Neural cell (in vitro differentiated cells): ENCODE measurements around the gene BTD. TPM values are rescaled to one million over a fixed set of nuclear protein-coding genes. Genes with fewer than 3 reads are reported as not detected.
"Not testable (repeated sequence)": the region's sequence is repeated elsewhere in the genome, so short reads cannot be mapped to it uniquely, and the experiment has no call there.

Experiments used
- H2AFZ ChIP-seq: fragments of 200-600, 300-800 bp; sonication (generic), shearing (Covaris generic); 2 replicates; pipeline ENCODE4 v1.6.0; 2014; ENCODE audit warnings: low read depth, mild to moderate bottlenecking, antibody characterized with exemption, low read length, moderate library complexity
- H3F3A ChIP-seq: fragments of 200-600 bp; shearing (Covaris generic); 2 replicates; pipeline ENCODE4 v1.6.1; 2016; ENCODE audit warnings: mild to moderate bottlenecking, moderate library complexity, mixed read lengths, antibody characterized with exemption, low read length; ENCODE audit not compliant: insufficient read depth, poor library complexity, severe bottlenecking
- H3K27ac ChIP-seq: fragments of 200-600, 300-800 bp; sonication (generic), shearing (Covaris generic); 2 replicates; pipeline ENCODE4 v1.5.1; 2014; ENCODE audit warnings: mild to moderate bottlenecking, low read length, moderate library complexity
- H3K27me3 ChIP-seq: fragments of 300-800, 200-600 bp; sonication (generic), shearing (Covaris generic); 2 replicates; pipeline ENCODE4 v1.6.0; 2014; ENCODE audit warnings: mild to moderate bottlenecking, low read depth, low read length, moderate library complexity; ENCODE audit not compliant: insufficient read depth
- H3K36me3 ChIP-seq: fragments of 300-800, 200-600 bp; sonication (generic), shearing (Covaris generic); 2 replicates; pipeline ENCODE4 v1.5.1; 2014; ENCODE audit warnings: mild to moderate bottlenecking, antibody characterized with exemption, low read length, moderate library complexity; ENCODE audit not compliant: insufficient read depth
- H3K4me2 ChIP-seq: fragments of 300-800, 200-600 bp; sonication (generic), shearing (Covaris generic); 2 replicates; pipeline ENCODE4 v1.6.0; 2014; ENCODE audit warnings: mild to moderate bottlenecking, low read length
- H3K4me3 ChIP-seq: fragments of 300-800, 200-600 bp; sonication (generic), shearing (Covaris generic); 2 replicates; pipeline ENCODE4 v1.5.1; 2014; ENCODE audit warnings: mild to moderate bottlenecking, low read length, moderate library complexity
- H3K79me2 ChIP-seq: fragments of 200-600 bp; shearing (Covaris generic); replicated peaks from 2 replicates; pipeline ENCODE4 v1.6.0; 2014; ENCODE audit warnings: mild to moderate bottlenecking, low read length, moderate library complexity; ENCODE audit not compliant: insufficient read depth
- H3K9ac ChIP-seq: fragments of 300-800, 200-600 bp; sonication (generic), shearing (Covaris generic); 2 replicates; pipeline ENCODE4 v1.6.1; 2016; ENCODE audit warnings: mild to moderate bottlenecking, low read length, mixed read lengths
- H3K9me2 ChIP-seq: fragments of 200-600 bp; shearing (Covaris generic); 2 replicates; pipeline ENCODE4 v1.6.1; 2016; ENCODE audit warnings: mild to moderate bottlenecking, low read length, mixed read lengths; ENCODE audit not compliant: insufficient read depth
- H3K9me3 ChIP-seq: fragments of 200-600, 300-800 bp; sonication (generic), shearing (Covaris generic); 2 replicates; pipeline ENCODE4 v1.6.1; 2016; ENCODE audit warnings: mild to moderate bottlenecking, mixed run types, low read length, moderate library complexity, mixed read lengths
- H4K20me1 ChIP-seq: fragments of 200-600 bp; shearing (Covaris generic); 2 replicates; pipeline ENCODE4 v1.6.1; 2016; ENCODE audit warnings: mild to moderate bottlenecking, mixed run types; ENCODE audit not compliant: insufficient read depth
- EP300 ChIP-seq: fragments of 450-650 bp; conservative IDR thresholded peaks from 2 replicates; pipeline ENCODE4 v1.6.1; 2014; ENCODE audit warnings: antibody characterized with exemption, mild to moderate bottlenecking, moderate library complexity; ENCODE audit not compliant: poor library complexity, severe bottlenecking
- EZH2 ChIP-seq: fragments of 200-600, 300-800 bp; shearing (Covaris generic), sonication (generic); IDR thresholded peaks from 2 replicates; pipeline ENCODE4 v1.6.1; 2014; ENCODE audit warnings: antibody characterized with exemption, low read length, borderline replicate concordance, mild to moderate bottlenecking; ENCODE audit not compliant: insufficient read depth, poor library complexity, severe bottlenecking
- MXI1 ChIP-seq: fragments of 450-650 bp; conservative IDR thresholded peaks from 2 replicates; pipeline ENCODE4 v1.6.1; 2014; ENCODE audit warnings: antibody characterized with exemption, mild to moderate bottlenecking; ENCODE audit not compliant: poor library complexity, severe bottlenecking
- POLR2AphosphoS5 ChIP-seq: IDR thresholded peaks from 2 replicates; pipeline ENCODE4 v1.6.1; 2012
- RAD21 ChIP-seq: fragments of 450-650 bp; conservative IDR thresholded peaks from 2 replicates; pipeline ENCODE4 v1.6.1; 2014; ENCODE audit warnings: antibody characterized with exemption, mild to moderate bottlenecking, moderate library complexity
- REST ChIP-seq: IDR thresholded peaks from 2 replicates; pipeline ENCODE4 v1.6.1; 2012; ENCODE audit warnings: borderline replicate concordance
- SMC3 ChIP-seq: fragments of 450-650 bp; conservative IDR thresholded peaks from 2 replicates; pipeline ENCODE4 v1.6.1; 2014; ENCODE audit warnings: antibody characterized with exemption, mild to moderate bottlenecking, moderate library complexity; ENCODE audit not compliant: poor library complexity
- TAF1 ChIP-seq: IDR thresholded peaks from 2 replicates; pipeline ENCODE4 v1.6.1; 2012; ENCODE audit warnings: low read depth
- polyA plus RNA-seq: library from polyadenylated mRNA; depleted of rRNA; stranded (reverse); fragments of >200 nt; gene quantifications from 2 replicates; pipeline ENCODE4 v1.2.3, GENCODE V29; 2014
- TF ChIP-seq, protein P1 (sequence below): fragments of 450-650 bp; IDR thresholded peaks from 2 replicates; pipeline ENCODE4 v1.5.1; 2014; ENCODE audit warnings: antibody characterized with exemption, mild to moderate bottlenecking, moderate library complexity; ENCODE audit not compliant: poor library complexity, severe bottlenecking

BTD gene
- polyA plus RNA-seq, 1 donor from 2014 or later: 4.6 TPM

DNA sequence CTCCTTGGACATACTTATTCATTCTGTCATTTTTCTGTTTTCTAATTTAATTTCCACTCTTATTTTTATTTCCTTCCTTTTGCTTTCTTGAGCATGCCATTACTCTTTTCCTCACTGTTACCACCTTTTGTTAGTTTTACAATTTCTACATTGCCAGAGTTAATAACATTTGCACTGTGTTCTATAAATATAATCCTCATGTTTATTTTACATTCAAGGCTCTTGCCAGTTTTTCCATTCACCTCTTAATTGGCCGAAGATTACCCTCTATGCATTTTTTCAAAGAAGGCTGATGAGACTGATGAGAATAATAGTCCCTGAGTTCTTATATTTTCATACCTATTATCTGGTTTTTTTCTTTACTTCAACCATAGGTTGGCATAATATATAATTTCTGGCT is 10.5 kb downstream of the BTD start:
- Histone ChIP-seq H3K79me2 (no peaks in the 10 kb centered on the region), H2AFZ (no peak overlapping the region), H4K20me1 (no peaks in the 10 kb centered on the region), H3K4me3 (no peak overlapping the region), H3F3A (no peaks in the 10 kb centered on the region), H3K36me3 (no peaks in the 10 kb centered on the region), H3K27me3 (no peaks in the 10 kb centered on the region), H3K9me2 (no peaks in the 10 kb centered on the region), H3K4me2 (no peak overlapping the region), H3K27ac (no peak overlapping the region), H3K9ac (no peak overlapping the region), H3K9me3 (no peaks in the 10 kb centered on the region)
- TF ChIP-seq, protein P1, sequence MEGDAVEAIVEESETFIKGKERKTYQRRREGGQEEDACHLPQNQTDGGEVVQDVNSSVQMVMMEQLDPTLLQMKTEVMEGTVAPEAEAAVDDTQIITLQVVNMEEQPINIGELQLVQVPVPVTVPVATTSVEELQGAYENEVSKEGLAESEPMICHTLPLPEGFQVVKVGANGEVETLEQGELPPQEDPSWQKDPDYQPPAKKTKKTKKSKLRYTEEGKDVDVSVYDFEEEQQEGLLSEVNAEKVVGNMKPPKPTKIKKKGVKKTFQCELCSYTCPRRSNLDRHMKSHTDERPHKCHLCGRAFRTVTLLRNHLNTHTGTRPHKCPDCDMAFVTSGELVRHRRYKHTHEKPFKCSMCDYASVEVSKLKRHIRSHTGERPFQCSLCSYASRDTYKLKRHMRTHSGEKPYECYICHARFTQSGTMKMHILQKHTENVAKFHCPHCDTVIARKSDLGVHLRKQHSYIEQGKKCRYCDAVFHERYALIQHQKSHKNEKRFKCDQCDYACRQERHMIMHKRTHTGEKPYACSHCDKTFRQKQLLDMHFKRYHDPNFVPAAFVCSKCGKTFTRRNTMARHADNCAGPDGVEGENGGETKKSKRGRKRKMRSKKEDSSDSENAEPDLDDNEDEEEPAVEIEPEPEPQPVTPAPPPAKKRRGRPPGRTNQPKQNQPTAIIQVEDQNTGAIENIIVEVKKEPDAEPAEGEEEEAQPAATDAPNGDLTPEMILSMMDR: no peak

DNA sequence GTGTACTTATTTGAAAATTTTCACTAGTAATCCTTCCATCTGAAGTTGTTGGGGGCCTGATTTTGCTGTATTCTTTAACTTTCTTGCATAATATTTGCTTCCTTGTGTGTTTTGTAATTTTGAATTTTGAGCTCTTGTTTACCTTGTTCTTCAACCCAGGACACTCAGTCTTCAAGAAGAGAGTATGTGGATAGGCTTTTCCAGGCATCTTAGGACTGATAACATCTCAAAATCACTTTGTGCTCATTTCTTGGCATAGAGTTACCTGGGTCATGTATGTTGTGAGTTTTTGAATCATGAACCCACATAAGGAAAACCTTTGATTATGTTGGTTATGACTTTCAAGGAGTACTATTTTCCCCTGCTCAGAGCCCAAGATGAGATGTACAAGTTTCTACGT is 13.4 kb downstream of the BTD start:
- Histone ChIP-seq H3K4me2 (no peak overlapping the region), H3K27me3 (no peaks in the 10 kb centered on the region), H3F3A (no peaks in the 10 kb centered on the region), H3K27ac (no peak overlapping the region), H3K79me2 (no peaks in the 10 kb centered on the region), H3K9ac (no peak overlapping the region), H3K9me2 (no peaks in the 10 kb centered on the region), H3K36me3 (no peaks in the 10 kb centered on the region), H3K4me3 (no peak overlapping the region), H2AFZ (no peak overlapping the region), H4K20me1 (no peaks in the 10 kb centered on the region), H3K9me3 (no peaks in the 10 kb centered on the region)
- no peak for TF ChIP-seq MXI1
- TF ChIP-seq RAD21: no peak
- TF ChIP-seq SMC3: no peak
- TF ChIP-seq EP300: no peak
- TF ChIP-seq EZH2: no peak

DNA sequence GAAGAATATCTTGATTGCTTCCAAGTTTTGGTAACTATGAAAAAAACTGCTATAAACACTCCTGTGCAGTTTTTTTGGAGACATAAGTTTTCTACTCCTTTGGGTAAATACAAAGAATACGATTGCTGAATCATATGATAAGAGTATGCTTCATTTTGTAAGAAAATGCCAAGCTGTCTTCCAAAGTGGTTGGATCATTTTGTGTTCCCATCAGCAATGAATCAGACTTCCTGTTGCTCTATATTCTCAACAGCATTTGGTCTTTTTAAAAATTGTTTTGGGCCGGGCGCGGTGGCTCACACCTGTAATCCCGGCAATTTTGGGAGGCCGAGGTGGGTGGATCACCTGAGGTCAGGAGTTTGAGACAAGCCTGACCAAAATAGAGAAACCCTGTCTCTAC is 14.5 kb downstream of the BTD start:
- Histone ChIP-seq H3K4me2 (no peak overlapping the region), H3K27ac (no peak overlapping the region), H3K9me2 (no peaks in the 10 kb centered on the region), H4K20me1 (no peaks in the 10 kb centered on the region), H3K79me2 (no peaks in the 10 kb centered on the region), H3K36me3 (no peaks in the 10 kb centered on the region), H3K9me3 (peaks cover 5% of the 10 kb centered on the region), H3F3A (no peaks in the 10 kb centered on the region), H3K4me3 (no peak overlapping the region), H3K9ac (no peak overlapping the region), H3K27me3 (no peaks in the 10 kb centered on the region), H2AFZ (no peak overlapping the region)
- TF ChIP-seq SMC3 (no peak), EZH2 (no peak), TAF1 (no peak), MXI1 (no peak), RAD21 (no peak), EP300 (no peak), POLR2AphosphoS5 (no peak), REST (no peak)
- TF ChIP-seq, protein P1: no peak

DNA sequence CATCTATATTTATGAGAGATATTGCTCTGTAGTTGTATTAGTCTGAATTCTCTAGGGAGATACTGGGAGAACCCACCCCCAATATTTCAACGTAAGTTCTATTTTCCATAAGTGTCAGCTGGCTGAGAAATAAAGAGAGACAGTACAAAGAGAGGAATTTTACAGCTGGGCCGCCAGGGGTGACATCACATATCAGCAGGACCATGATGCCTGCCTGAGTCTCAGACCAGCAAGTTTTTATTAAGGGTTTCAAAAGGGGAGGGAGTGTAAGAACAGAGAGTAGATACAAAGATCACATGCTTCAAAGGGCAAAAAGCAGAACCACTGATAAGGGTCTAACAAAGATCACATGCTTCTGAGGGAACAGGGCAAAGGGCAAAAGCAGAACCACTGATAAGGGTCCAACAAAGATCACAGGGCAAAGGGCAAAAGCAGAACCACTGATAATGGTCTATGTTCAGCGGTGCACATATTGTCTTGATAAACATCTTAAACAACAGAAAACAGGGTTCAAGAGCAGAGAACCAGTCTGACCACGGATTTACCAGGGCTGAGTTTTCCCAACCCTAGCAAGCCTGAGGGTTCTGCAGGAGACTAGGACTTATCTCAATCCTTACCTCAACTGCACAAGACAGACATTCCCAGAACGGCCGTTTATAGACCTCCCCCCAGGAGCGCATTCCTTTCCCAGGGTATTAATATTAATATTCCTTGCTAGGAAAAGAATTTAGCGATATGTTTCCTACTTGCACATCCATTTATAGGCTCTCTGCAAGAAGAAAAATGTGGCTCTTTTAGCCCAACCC is 18.3 kb downstream of the BTD start:
- not testable (repeated sequence) for H3K27ac ChIP-seq, H3K9ac ChIP-seq, H3K4me3 ChIP-seq, H3K9me3 ChIP-seq, H3F3A ChIP-seq, H3K79me2 ChIP-seq, H2AFZ ChIP-seq, H4K20me1 ChIP-seq, H3K9me2 ChIP-seq, H3K27me3 ChIP-seq, H3K36me3 ChIP-seq, H3K4me2 ChIP-seq
